ENCODE data around the gene ASB6.

Gene ASB6

GRCh38 chr9:129682381-129682780, 40.4 kb upstream of the ASB6 start:
- TF ChIP-seq, protein P1, sequence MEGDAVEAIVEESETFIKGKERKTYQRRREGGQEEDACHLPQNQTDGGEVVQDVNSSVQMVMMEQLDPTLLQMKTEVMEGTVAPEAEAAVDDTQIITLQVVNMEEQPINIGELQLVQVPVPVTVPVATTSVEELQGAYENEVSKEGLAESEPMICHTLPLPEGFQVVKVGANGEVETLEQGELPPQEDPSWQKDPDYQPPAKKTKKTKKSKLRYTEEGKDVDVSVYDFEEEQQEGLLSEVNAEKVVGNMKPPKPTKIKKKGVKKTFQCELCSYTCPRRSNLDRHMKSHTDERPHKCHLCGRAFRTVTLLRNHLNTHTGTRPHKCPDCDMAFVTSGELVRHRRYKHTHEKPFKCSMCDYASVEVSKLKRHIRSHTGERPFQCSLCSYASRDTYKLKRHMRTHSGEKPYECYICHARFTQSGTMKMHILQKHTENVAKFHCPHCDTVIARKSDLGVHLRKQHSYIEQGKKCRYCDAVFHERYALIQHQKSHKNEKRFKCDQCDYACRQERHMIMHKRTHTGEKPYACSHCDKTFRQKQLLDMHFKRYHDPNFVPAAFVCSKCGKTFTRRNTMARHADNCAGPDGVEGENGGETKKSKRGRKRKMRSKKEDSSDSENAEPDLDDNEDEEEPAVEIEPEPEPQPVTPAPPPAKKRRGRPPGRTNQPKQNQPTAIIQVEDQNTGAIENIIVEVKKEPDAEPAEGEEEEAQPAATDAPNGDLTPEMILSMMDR (IDR thresholded peaks at IDR 0.05; ENCODE audit: control insufficient read depth, extremely low read depth, insufficient read depth) = no peak
- no peak overlapping the region for H3K4me3 ChIP-seq (ENCODE audit: low read depth, low read length)

GRCh38 chr9:129681924-129682323, 40.0 kb upstream of the ASB6 start:
- DNase-seq (ENCODE audit: low read depth) = no peak
- TF ChIP-seq, protein P1 (IDR thresholded peaks at IDR 0.05; ENCODE audit: control insufficient read depth, extremely low read depth, insufficient read depth) = no peak
- H3K4me3 ChIP-seq (ENCODE audit: low read depth, low read length) = no peak overlapping the region

More at GRCh38 chr9:129682381-129682780, 40.4 kb upstream of the ASB6 start:
- DNase-seq (ENCODE audit: low read depth) = no peak

DNA sequence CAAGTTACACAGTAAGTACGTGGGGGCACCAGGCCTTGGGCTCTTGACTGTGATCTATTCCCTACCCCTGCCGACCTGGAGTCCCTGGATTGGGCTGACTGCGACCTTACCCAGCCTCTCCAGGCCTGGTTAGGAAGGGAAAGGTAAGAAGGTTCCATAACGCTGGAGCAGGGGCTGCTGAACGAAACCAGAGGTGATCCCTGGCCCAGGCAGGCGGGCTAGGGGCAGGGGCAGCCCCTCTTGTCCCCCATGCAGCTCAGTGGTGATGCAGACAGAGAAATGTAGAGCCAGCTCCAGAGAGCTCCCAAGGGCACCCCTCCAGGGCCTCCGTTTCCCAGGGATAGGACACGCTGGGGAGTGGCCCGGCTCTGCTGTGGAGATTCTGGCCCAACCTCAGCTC, 37.6 kb upstream of the ASB6 start:
- no peak overlapping the region for H3K4me3 ChIP-seq (ENCODE audit: low read depth, low read length)
- DNase-seq (ENCODE audit: low read depth) = no peak
- TF ChIP-seq, protein P1 (IDR thresholded peaks at IDR 0.05; ENCODE audit: control insufficient read depth, extremely low read depth, insufficient read depth) = no peak

GRCh38 chr9:129678844-129679243, 36.9 kb upstream of the ASB6 start:
- H3K4me3 ChIP-seq (ENCODE audit: low read depth, low read length) = no peak overlapping the region
- TF ChIP-seq, protein P1 (IDR thresholded peaks at IDR 0.05; ENCODE audit: control insufficient read depth, extremely low read depth, insufficient read depth) = no peak
- no peak for DNase-seq (ENCODE audit: low read depth)

DNA sequence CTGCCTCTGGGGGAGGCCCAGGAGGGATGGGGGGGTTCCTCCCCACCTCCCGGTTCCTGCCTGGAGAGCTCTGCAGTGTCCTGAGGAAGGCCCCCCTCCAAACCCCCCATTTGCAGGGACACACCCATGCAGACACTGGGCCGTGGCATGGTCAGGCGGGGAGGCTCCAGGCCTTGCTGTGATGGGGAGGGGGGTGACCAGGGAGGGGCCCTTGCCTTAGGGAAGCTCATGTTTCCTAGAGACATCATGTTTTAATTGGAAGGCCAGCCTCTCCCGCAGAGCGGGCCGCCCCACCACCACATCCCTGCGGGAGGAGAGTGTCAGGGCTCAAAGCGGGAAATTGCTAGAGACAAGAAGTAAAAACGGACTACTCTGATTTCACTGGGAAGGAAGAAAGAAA, 35.5 kb upstream of the ASB6 start:
- no peak for DNase-seq (ENCODE audit: low read depth)
- H3K4me3 ChIP-seq (ENCODE audit: low read depth, low read length) = no peak overlapping the region

DNA sequence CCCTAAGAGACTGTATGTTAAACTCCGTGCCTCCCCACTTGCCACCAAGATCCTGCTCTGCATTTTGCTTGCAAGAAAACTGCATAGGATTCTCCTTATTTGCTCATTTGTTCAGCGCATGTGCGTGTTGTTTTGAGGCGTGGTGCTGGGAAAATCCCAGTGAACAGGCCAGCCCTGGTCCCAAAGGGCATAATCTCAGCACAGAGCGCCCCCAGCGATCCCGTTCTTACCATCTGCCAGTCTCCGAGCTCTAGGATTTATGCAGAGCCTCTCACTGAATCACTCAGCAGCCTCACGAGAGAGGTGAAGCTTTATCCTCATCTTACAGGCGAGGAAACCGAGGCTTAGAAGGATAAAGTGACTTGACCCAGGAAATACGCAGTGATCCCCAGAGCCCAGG, 35.0 kb upstream of the ASB6 start:
- H3K4me3 ChIP-seq (ENCODE audit: low read depth, low read length) = no peak overlapping the region
- TF ChIP-seq, protein P1 (IDR thresholded peaks at IDR 0.05; ENCODE audit: control insufficient read depth, extremely low read depth, insufficient read depth) = no peak
- no peak for DNase-seq (ENCODE audit: low read depth)

More for the DNA sequence above, 35.5 kb upstream of the ASB6 start:
- TF ChIP-seq, protein P1 (IDR thresholded peaks at IDR 0.05; ENCODE audit: control insufficient read depth, extremely low read depth, insufficient read depth) = no peak

- TF ChIP-seq, protein P1 (IDR thresholded peaks at IDR 0.05; ENCODE audit: control insufficient read depth, extremely low read depth, insufficient read depth) = no peak
- no peak for DNase-seq (ENCODE audit: low read depth)
- no peak overlapping the region for H3K4me3 ChIP-seq (ENCODE audit: low read depth, low read length)
Measured at GRCh38 chr9:129676287-129676686, 34.3 kb upstream of the ASB6 start.

All from LNCaP clone FGC (cell line).